ENCODE data around the gene NGEF. TPM values are rescaled to one million over a fixed set of nuclear protein-coding genes. Genes with fewer than 3 reads are reported as not detected.
A peak's percentile ranks its signal among the peaks of the same experiment; 100 is the strongest.

Gene NGEF
- total RNA-seq, 1 donor from 2014 or later = 4.3 TPM

DNA sequence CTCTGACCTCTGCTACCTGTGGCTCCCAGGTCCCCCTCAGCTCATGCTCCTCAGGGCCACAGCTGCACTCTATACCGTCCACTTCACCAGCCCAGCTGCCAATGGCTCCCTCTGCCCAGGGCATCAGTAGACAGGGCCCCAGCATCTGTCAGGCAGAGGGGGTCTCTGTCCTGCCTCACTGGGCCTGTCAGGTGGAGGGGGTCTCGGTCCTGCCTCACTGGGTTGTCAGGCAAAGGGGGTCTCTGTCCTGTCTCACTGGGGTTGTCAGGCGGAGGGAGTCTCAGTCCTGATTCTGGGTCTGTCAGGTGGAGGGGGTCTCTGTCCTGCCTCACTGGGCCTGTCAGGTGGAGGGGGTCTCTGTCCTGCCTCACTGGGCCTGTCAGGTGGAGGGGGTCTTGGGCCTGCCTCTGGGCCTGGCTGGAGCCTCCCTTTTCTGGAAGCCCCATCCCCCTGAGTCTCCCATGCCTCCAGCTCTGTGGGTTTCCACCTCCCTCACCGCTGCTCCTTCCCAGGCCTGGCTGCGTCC is 123.1 kb downstream of the NGEF start:
- H3K4me2 ChIP-seq = no peak overlapping the region
- H3K4me1 ChIP-seq = peaks cover 12% of the 10 kb centered on the region
- no peak for TF ChIP-seq EZH2 (IDR thresholded peaks at IDR 0.05)
- TF ChIP-seq CTCF (IDR thresholded peaks at IDR 0.05) = no peak
- no peak for TF ChIP-seq EZH2phosphoT487 (IDR thresholded peaks at IDR 0.05)
- H3K9ac ChIP-seq = no peak overlapping the region
- no peaks in the 10 kb centered on the region for H3K9me3 Mint-ChIP-seq
- H3K4me3 ChIP-seq = no peak overlapping the region
- H3K27ac Mint-ChIP-seq = peak overlapping the region; percentile 51
- no peaks in the 10 kb centered on the region for H4K20me1 ChIP-seq (ENCODE audit: low read depth)
- H3K27me3 ChIP-seq = no peaks in the 10 kb centered on the region
- no peak overlapping the region for H2AFZ ChIP-seq (replicated peaks)
- no peaks in the 10 kb centered on the region for H3K79me2 ChIP-seq (ENCODE audit: low read depth)
- H3K36me3 ChIP-seq = no peaks in the 10 kb centered on the region
- peaks cover 16% of the 10 kb centered on the region for H3K27me3 Mint-ChIP-seq (ENCODE audit: insufficient read depth, low read depth)
- peaks cover 28% of the 10 kb centered on the region for H3K4me1 Mint-ChIP-seq
- no peak overlapping the region for H3K4me3 Mint-ChIP-seq
- DNase-seq (ENCODE audit: low spot score) = no peak
- peaks cover 1% of the 10 kb centered on the region for H3K36me3 Mint-ChIP-seq
- H3F3A ChIP-seq (ENCODE audit: low read depth) = no peaks in the 10 kb centered on the region
- H3K9me3 ChIP-seq (ENCODE audit: low read depth) = no peaks in the 10 kb centered on the region
- H3K27ac ChIP-seq = no peak overlapping the region

DNA sequence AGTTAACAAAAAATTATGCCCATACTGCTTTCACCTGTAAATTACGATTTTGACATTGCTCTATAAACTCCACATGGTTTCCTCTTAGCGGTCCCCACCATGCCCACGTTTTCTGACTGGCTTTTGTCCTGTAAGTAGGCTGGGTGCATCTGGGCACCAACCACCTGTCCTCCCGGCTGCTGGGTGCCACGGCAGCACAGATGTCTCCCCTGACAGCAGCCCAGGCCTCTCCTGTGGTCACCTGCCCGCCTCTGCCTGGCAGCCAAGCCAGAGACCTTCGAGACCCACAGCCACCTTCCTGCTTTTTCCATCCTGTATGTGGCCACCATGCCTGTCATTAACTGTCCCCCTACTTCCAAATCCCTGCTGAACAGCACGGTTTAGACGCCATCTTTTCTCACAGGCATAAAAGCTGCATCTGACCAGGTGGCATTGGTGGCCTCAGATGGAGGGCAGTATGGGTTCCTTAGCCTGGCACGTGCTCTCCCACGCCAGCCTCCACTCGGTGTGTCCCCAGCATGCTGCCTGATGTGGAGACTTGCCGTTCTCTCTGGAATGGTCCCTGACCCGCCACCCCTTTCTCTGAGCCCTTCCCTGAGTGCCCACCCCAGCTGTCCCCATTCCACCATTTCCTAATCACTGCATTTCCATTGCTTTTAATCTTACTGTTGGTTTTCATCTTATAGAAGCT is 124.1 kb downstream of the NGEF start:
- no peaks in the 10 kb centered on the region for H3K36me3 ChIP-seq
- H3K4me1 ChIP-seq = peaks cover 12% of the 10 kb centered on the region
- no peak for DNase-seq (ENCODE audit: low spot score)
- H2AFZ ChIP-seq (replicated peaks) = no peak overlapping the region
- no peaks in the 10 kb centered on the region for H3K9me3 Mint-ChIP-seq
- H3K27me3 ChIP-seq = no peaks in the 10 kb centered on the region
- no peaks in the 10 kb centered on the region for H3K79me2 ChIP-seq (ENCODE audit: low read depth)
- H3K27ac Mint-ChIP-seq = no peak overlapping the region
- H3K27me3 Mint-ChIP-seq (ENCODE audit: insufficient read depth, low read depth) = peaks cover 16% of the 10 kb centered on the region
- H3K4me2 ChIP-seq = no peak overlapping the region
- no peak for TF ChIP-seq CTCF (IDR thresholded peaks at IDR 0.05)
- no peak overlapping the region for H3K9ac ChIP-seq
- no peak overlapping the region for H3K27ac ChIP-seq
- H3K4me1 Mint-ChIP-seq = peaks cover 24% of the 10 kb centered on the region
- no peaks in the 10 kb centered on the region for H3K9me3 ChIP-seq (ENCODE audit: low read depth)
- no peaks in the 10 kb centered on the region for H3F3A ChIP-seq (ENCODE audit: low read depth)
- no peak overlapping the region for H3K4me3 Mint-ChIP-seq
- peaks cover 3% of the 10 kb centered on the region for H3K36me3 Mint-ChIP-seq
- H3K4me3 ChIP-seq = no peak overlapping the region
- H4K20me1 ChIP-seq (ENCODE audit: low read depth) = no peaks in the 10 kb centered on the region

DNA sequence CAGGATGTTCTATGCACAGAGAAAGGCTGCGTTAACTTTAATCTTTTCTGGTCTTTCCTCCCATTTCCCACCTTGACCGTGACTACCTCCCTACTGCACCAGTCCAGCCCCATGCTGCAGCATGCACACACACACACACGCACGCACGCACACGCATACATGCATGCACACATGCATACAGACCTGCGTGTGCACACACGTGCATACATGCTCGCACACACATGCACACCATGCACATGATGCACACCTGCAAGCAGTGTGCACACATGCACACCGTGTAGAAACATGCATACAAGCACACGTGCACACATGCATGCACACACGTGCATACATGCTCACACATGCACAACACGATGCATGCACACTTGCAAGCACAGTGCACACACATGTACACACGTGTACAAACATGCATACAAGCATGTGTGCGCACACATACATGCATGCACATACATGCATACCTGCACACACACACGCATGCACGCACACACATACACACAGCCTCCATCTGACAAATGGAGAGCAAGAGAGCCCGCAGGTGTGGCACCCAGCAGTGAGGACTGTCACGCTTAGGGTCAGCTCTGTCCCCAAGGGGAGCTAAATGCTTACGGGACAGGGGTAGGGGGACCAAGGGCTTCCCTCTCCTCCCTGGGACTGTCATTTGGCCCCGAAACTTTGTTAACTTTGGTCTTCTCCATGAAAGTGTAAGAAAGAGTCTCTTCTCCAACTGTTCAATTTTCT is 124.8 kb downstream of the NGEF start:
- Mint-ChIP-seq H3K4me3 (no peak overlapping the region), H3K36me3 (peaks cover 3% of the 10 kb centered on the region), H3K27ac (no peak overlapping the region), H3K27me3 (ENCODE audit: insufficient read depth, low read depth) (peaks cover 16% of the 10 kb centered on the region), H3K9me3 (no peaks in the 10 kb centered on the region), H3K4me1 (peaks cover 24% of the 10 kb centered on the region)
- no peaks in the 10 kb centered on the region for H3F3A ChIP-seq (ENCODE audit: low read depth)
- no peaks in the 10 kb centered on the region for H3K36me3 ChIP-seq
- H3K9ac ChIP-seq = no peak overlapping the region
- no peaks in the 10 kb centered on the region for H3K27me3 ChIP-seq
- H3K27ac ChIP-seq = no peak overlapping the region
- no peak for DNase-seq (ENCODE audit: low spot score)
- TF ChIP-seq EZH2phosphoT487 (IDR thresholded peaks at IDR 0.05) = no peak
- no peak for TF ChIP-seq CTCF (IDR thresholded peaks at IDR 0.05)
- H3K9me3 ChIP-seq (ENCODE audit: low read depth) = no peaks in the 10 kb centered on the region
- H3K4me1 ChIP-seq = peaks cover 12% of the 10 kb centered on the region
- no peak overlapping the region for H3K4me2 ChIP-seq
- no peaks in the 10 kb centered on the region for H3K79me2 ChIP-seq (ENCODE audit: low read depth)
- no peak overlapping the region for H3K4me3 ChIP-seq
- H2AFZ ChIP-seq (replicated peaks) = no peak overlapping the region
- H4K20me1 ChIP-seq (ENCODE audit: low read depth) = no peaks in the 10 kb centered on the region

Data from neural progenitor cell (in vitro differentiated cells).